ENCODE measurements around the gene CTSW.

CTSW gene

GRCh38 chr11:65917434-65918210 lies 38.0 kb downstream of the CTSW start:
- Histone ChIP-seq H3K27me3 (ENCODE audit: insufficient read depth, low read length) (no peaks in the 10 kb centered on the region), H3K4me3 (ENCODE audit: low read length) (peak overlapping the region; percentile 100), H3K4me1 (ENCODE audit: insufficient read depth, low read length) (peaks cover 7% of the 10 kb centered on the region), H3K27ac (ENCODE audit: low read depth, low read length) (no peak overlapping the region), H3K36me3 (ENCODE audit: insufficient read depth, low read length) (peaks cover 3% of the 10 kb centered on the region; the same call in 1 of the 2 replicates), H3K9me3 (ENCODE audit: insufficient read depth, low read depth, low read length) (no peaks in the 10 kb centered on the region), H3K9ac (ENCODE audit: low read depth, low read length) (peak overlapping the region; percentile 97)
- 93% methylated on average over 35 of the region's 35 CpGs for WGBS

- peaks cover 11% of the 10 kb centered on the region for H3K36me3 ChIP-seq (ENCODE audit: insufficient read depth, low read length)
- H3K27ac ChIP-seq (ENCODE audit: low read depth, low read length) = peak within 1 kb of the TSS; percentile 88
- no peaks in the 10 kb centered on the region for H3K9me3 ChIP-seq (ENCODE audit: insufficient read depth, low read depth, low read length)
- peak within 1 kb of the TSS; percentile 100 for H3K4me3 ChIP-seq (ENCODE audit: low read length)
- 6% methylated on average over 77 of the region's 77 CpGs for WGBS
- no peaks in the 10 kb centered on the region for H3K27me3 ChIP-seq (ENCODE audit: insufficient read depth, low read length)
- H3K9ac ChIP-seq (ENCODE audit: low read depth, low read length) = peak within 1 kb of the TSS; percentile 97
- peaks cover 7% of the 10 kb centered on the region for H3K4me1 ChIP-seq (ENCODE audit: insufficient read depth, low read length)
Observed at GRCh38 chr11:65918211-65919140, 38.8 kb downstream of the CTSW start, which contains the start of gene C11orf68. Gene C11orf68, minus strand, starts transcription at chr11:65919062. Its CDS starts 31 bp downstream, at chr11:65919031.

GRCh38 chr11:65919141-65919572 lies 39.5 kb downstream of the CTSW start, which contains the start of gene DRAP1:
Gene DRAP1, plus strand, starts transcription at chr11:65919426. Its CDS starts 76 bp downstream, at chr11:65919502.
- peaks cover 12% of the 10 kb centered on the region for H3K36me3 ChIP-seq (ENCODE audit: insufficient read depth, low read length)
- H3K4me1 ChIP-seq (ENCODE audit: insufficient read depth, low read length) = peaks cover 7% of the 10 kb centered on the region
- WGBS = under 1% methylated on average over 59 of the region's 59 CpGs
- H3K4me3 ChIP-seq (ENCODE audit: low read length) = peak within 1 kb of the TSS; percentile 100
- no peaks in the 10 kb centered on the region for H3K9me3 ChIP-seq (ENCODE audit: insufficient read depth, low read depth, low read length)
- H3K27me3 ChIP-seq (ENCODE audit: insufficient read depth, low read length) = no peaks in the 10 kb centered on the region
- peak within 1 kb of the TSS; percentile 97 for H3K9ac ChIP-seq (ENCODE audit: low read depth, low read length)
- peak within 1 kb of the TSS; percentile 88 for H3K27ac ChIP-seq (ENCODE audit: low read depth, low read length)

GRCh38 chr11:65919573-65920371 lies 40.1 kb downstream of the CTSW start:
- Histone ChIP-seq H3K9ac (ENCODE audit: low read depth, low read length) (peak overlapping the region; percentile 69), H3K27me3 (ENCODE audit: insufficient read depth, low read length) (no peaks in the 10 kb centered on the region), H3K4me3 (ENCODE audit: low read length) (peak overlapping the region; percentile 85), H3K36me3 (ENCODE audit: insufficient read depth, low read length) (peaks cover 12% of the 10 kb centered on the region), H3K27ac (ENCODE audit: low read depth, low read length) (peak overlapping the region; percentile 61; the same call in 1 of the 2 replicates), H3K9me3 (ENCODE audit: insufficient read depth, low read depth, low read length) (no peaks in the 10 kb centered on the region), H3K4me1 (ENCODE audit: insufficient read depth, low read length) (peaks cover 7% of the 10 kb centered on the region)
- 4% methylated on average over 54 of the region's 60 CpGs for WGBS

GRCh38 chr11:65920372-65920802 lies 40.8 kb downstream of the CTSW start:
- 86% methylated on average over 15 of the region's 15 CpGs for WGBS
- H3K27ac ChIP-seq (ENCODE audit: low read depth, low read length) = no peak overlapping the region
- no peaks in the 10 kb centered on the region for H3K27me3 ChIP-seq (ENCODE audit: insufficient read depth, low read length)
- peak overlapping the region; percentile 67 for H3K9ac ChIP-seq (ENCODE audit: low read depth, low read length)
- H3K9me3 ChIP-seq (ENCODE audit: insufficient read depth, low read depth, low read length) = no peaks in the 10 kb centered on the region
- H3K4me1 ChIP-seq (ENCODE audit: insufficient read depth, low read length) = peaks cover 7% of the 10 kb centered on the region
- H3K36me3 ChIP-seq (ENCODE audit: insufficient read depth, low read length) = peaks cover 12% of the 10 kb centered on the region
- H3K4me3 ChIP-seq (ENCODE audit: low read length) = peak overlapping the region; percentile 85

GRCh38 chr11:65921033-65921555 lies 41.5 kb downstream of the CTSW start:
- WGBS = 92% methylated on average over 12 of the region's 12 CpGs
- no peaks in the 10 kb centered on the region for H3K9me3 ChIP-seq (ENCODE audit: insufficient read depth, low read depth, low read length)
- H3K27ac ChIP-seq (ENCODE audit: low read depth, low read length) = no peak overlapping the region
- no peaks in the 10 kb centered on the region for H3K27me3 ChIP-seq (ENCODE audit: insufficient read depth, low read length)
- peaks cover 4% of the 10 kb centered on the region for H3K4me1 ChIP-seq (ENCODE audit: insufficient read depth, low read length)
- no peak overlapping the region for H3K4me3 ChIP-seq (ENCODE audit: low read length)
- no peak overlapping the region for H3K9ac ChIP-seq (ENCODE audit: low read depth, low read length)
- H3K36me3 ChIP-seq (ENCODE audit: insufficient read depth, low read length) = peaks cover 12% of the 10 kb centered on the region

GRCh38 chr11:65921876-65922275 lies 42.2 kb downstream of the CTSW start:
- peaks cover 12% of the 10 kb centered on the region for H3K36me3 ChIP-seq (ENCODE audit: insufficient read depth, low read length)
- no peak overlapping the region for H3K9ac ChIP-seq (ENCODE audit: low read depth, low read length)
- no peaks in the 10 kb centered on the region for H3K27me3 ChIP-seq (ENCODE audit: insufficient read depth, low read length)
- H3K4me1 ChIP-seq (ENCODE audit: insufficient read depth, low read length) = no peaks in the 10 kb centered on the region
- H3K27ac ChIP-seq (ENCODE audit: low read depth, low read length) = no peak overlapping the region
- 94% methylated on average over 10 of the region's 10 CpGs for WGBS
- no peak overlapping the region for H3K4me3 ChIP-seq (ENCODE audit: low read length)
- H3K9me3 ChIP-seq (ENCODE audit: insufficient read depth, low read depth, low read length) = no peaks in the 10 kb centered on the region

- H3K9ac ChIP-seq (ENCODE audit: low read depth, low read length) = no peak overlapping the region
- peaks cover 12% of the 10 kb centered on the region for H3K36me3 ChIP-seq (ENCODE audit: insufficient read depth, low read length)
- WGBS = 97% methylated on average over 3 of the region's 3 CpGs
- no peaks in the 10 kb centered on the region for H3K27me3 ChIP-seq (ENCODE audit: insufficient read depth, low read length)
- H3K4me1 ChIP-seq (ENCODE audit: insufficient read depth, low read length) = peaks cover under 1% of the 10 kb centered on the region; the same call in 1 of the 2 replicates
- no peaks in the 10 kb centered on the region for H3K9me3 ChIP-seq (ENCODE audit: insufficient read depth, low read depth, low read length)
- no peak overlapping the region for H3K27ac ChIP-seq (ENCODE audit: low read depth, low read length)
- H3K4me3 ChIP-seq (ENCODE audit: low read length) = no peak overlapping the region
Observed at GRCh38 chr11:65922565-65922964, 42.9 kb downstream of the CTSW start.

GRCh38 chr11:65925397-65925796 lies 45.8 kb downstream of the CTSW start:
- Histone ChIP-seq H3K36me3 (ENCODE audit: insufficient read depth, low read length) (peaks cover 12% of the 10 kb centered on the region), H3K4me1 (ENCODE audit: insufficient read depth, low read length) (peaks cover 7% of the 10 kb centered on the region; the same call in 1 of the 2 replicates), H3K9me3 (ENCODE audit: insufficient read depth, low read depth, low read length) (no peaks in the 10 kb centered on the region), H3K27me3 (ENCODE audit: insufficient read depth, low read length) (no peaks in the 10 kb centered on the region), H3K27ac (ENCODE audit: low read depth, low read length) (no peak overlapping the region), H3K4me3 (ENCODE audit: low read length) (no peak overlapping the region), H3K9ac (ENCODE audit: low read depth, low read length) (no peak overlapping the region)
- WGBS = 95% methylated on average over 2 of the region's 2 CpGs

- H3K9ac ChIP-seq (ENCODE audit: low read depth, low read length) = peak overlapping the region; percentile 41; the same call in 1 of the 2 replicates
- H3K4me1 ChIP-seq (ENCODE audit: insufficient read depth, low read length) = peaks cover 11% of the 10 kb centered on the region; the same call in 1 of the 2 replicates
- H3K27me3 ChIP-seq (ENCODE audit: insufficient read depth, low read length) = no peaks in the 10 kb centered on the region
- peak overlapping the region; percentile 35; the same call in 1 of the 2 replicates for H3K27ac ChIP-seq (ENCODE audit: low read depth, low read length)
- peaks cover 6% of the 10 kb centered on the region for H3K36me3 ChIP-seq (ENCODE audit: insufficient read depth, low read length)
- no peak overlapping the region for H3K4me3 ChIP-seq (ENCODE audit: low read length)
- no peaks in the 10 kb centered on the region for H3K9me3 ChIP-seq (ENCODE audit: insufficient read depth, low read depth, low read length)
- WGBS = 79% methylated on average over 9 of the region's 9 CpGs
Observed at GRCh38 chr11:65927904-65928397, 48.3 kb downstream of the CTSW start.
